MM.1S (cell line): Measurements from ENCODE around the gene CASP12.

ENCODE experiments used
- DNase-seq: peaks from one replicate; pipeline ENCODE4 v3.0.0-alpha.2; 2015
- H2AFZ ChIP-seq: fragments of 300-600 bp; sonication (generic); 2 replicates; pipeline ENCODE4 v1.6.0; 2016; ENCODE audit warnings: antibody characterized with exemption, low read length
- H3F3A ChIP-seq: fragments of 300-600 bp; sonication (generic); 2 replicates; pipeline ENCODE4 v1.6.1; 2016; ENCODE audit warnings: mild to moderate bottlenecking, antibody characterized with exemption, low read length, moderate library complexity, mixed read lengths; ENCODE audit not compliant: insufficient read depth
- H3K27ac ChIP-seq: fragments of 300-600 bp; sonication (generic); 2 replicates; pipeline ENCODE4 v1.5.1; 2016; ENCODE audit warnings: mild to moderate bottlenecking, low read length
- H3K27me3 ChIP-seq: fragments of 300-600 bp; sonication (generic); replicated peaks from 2 replicates; pipeline ENCODE4 v1.6.0; 2016; ENCODE audit warnings: low read length; ENCODE audit not compliant: insufficient read depth
- H3K36me3 ChIP-seq: fragments of 300-600 bp; sonication (generic); replicated peaks from 2 replicates; pipeline ENCODE4 v1.6.1; 2016; ENCODE audit warnings: mild to moderate bottlenecking, low read length, mixed read lengths; ENCODE audit not compliant: insufficient read depth
- H3K4me1 ChIP-seq: fragments of 300-600 bp; sonication (generic); 2 replicates; pipeline ENCODE4 v1.6.1; 2016; ENCODE audit warnings: low read length, mixed read lengths
- H3K4me2 ChIP-seq: fragments of 300-600 bp; sonication (generic); 2 replicates; pipeline ENCODE4 v1.6.0; 2016; ENCODE audit warnings: low read depth, low read length
- H3K4me3 ChIP-seq: fragments of 300-600 bp; sonication (generic); 2 replicates; pipeline ENCODE4 v1.5.1; 2016; ENCODE audit warnings: low read length, mixed read lengths
- H3K79me2 ChIP-seq: fragments of 300-600 bp; sonication (generic); 2 replicates; pipeline ENCODE4 v1.6.1; 2016; ENCODE audit warnings: mixed run types, low read length, mixed read lengths
- H3K9ac ChIP-seq: fragments of 300-600 bp; sonication (generic); 2 replicates; pipeline ENCODE4 v1.6.1; 2016; ENCODE audit warnings: low read length, mixed read lengths
- H3K9me2 ChIP-seq: fragments of 300-600 bp; sonication (generic); replicated peaks from 2 replicates; pipeline ENCODE4 v1.6.1; 2016; ENCODE audit warnings: mild to moderate bottlenecking, low read length, mixed read lengths; ENCODE audit not compliant: insufficient read depth
- H3K9me3 ChIP-seq: fragments of 300-600 bp; sonication (generic); replicated peaks from 2 replicates; pipeline ENCODE4 v1.6.1; 2016; ENCODE audit warnings: mild to moderate bottlenecking, low read length, mixed read lengths; ENCODE audit not compliant: insufficient read depth
- H4K20me1 ChIP-seq: fragments of 300-600 bp; sonication (generic); 2 replicates; pipeline ENCODE4 v1.6.1; 2016; ENCODE audit warnings: mild to moderate bottlenecking, low read length, moderate library complexity, mixed read lengths; ENCODE audit not compliant: insufficient read depth
- EZH2 ChIP-seq: fragments of 300-600 bp; sonication (generic); optimal IDR thresholded peaks from 2 replicates; pipeline ENCODE3; 2017; ENCODE audit warnings: low read depth, mild to moderate bottlenecking, antibody characterized with exemption, low read length, mixed read lengths
- EZH2phosphoT487 ChIP-seq: fragments of 300-600 bp; sonication (generic); IDR thresholded peaks from 2 replicates; pipeline ENCODE4 v1.6.1; 2018; ENCODE audit warnings: antibody characterized with exemption, low read length
- TF ChIP-seq, protein P1 (sequence below): fragments of 300-600 bp; sonication (generic); IDR thresholded peaks from 2 replicates; pipeline ENCODE4 v1.5.1; 2016; ENCODE audit warnings: antibody characterized with exemption, low read length, mixed read lengths

CASP12 gene

DNA sequence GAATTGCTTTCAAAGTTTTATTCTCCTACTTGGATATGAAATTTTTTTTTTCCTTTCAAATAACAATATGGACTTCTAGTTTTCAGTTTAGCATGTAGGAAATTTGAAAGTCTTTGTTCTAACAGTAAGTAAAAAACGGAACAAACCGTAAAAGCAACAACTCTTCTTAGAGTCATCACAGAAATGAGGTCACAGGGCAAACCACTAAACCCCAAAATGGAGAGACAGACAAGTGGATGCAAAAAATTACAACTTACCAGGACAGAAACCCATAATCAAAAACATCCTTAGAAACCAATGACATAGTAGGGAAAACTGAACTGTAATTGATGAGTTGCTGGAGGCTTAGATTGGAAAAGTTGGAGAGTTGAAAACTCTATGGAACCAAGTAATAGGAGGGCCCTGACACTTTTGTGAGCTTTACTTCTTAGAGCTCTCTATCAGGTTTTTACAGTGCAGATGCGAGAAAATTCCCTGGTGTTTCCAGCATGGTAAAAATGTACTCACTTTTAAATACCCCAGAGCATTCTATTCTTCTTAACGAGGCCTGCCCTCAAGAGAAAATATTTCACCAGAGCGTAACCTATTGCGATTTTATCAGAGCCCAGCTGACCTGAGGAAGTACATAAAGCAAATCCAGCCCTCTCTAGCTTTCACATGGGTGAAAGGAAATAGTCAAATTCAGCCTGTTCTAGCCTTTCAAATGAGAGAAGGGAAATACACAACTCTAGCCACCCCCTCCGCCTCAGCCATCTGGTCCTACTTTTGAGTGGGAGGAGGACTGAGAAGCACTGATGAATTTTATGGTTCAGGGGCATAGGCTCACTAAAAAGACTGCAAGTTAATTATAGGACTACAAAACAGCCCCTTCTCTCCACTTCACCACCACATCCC, 39.1 kb downstream of the CASP12 start:
- Histone ChIP-seq H3K36me3 (no peaks in the 10 kb centered on the region), H3K9ac (no peak overlapping the region), H3K9me3 (no peaks in the 10 kb centered on the region), H4K20me1 (no peaks in the 10 kb centered on the region), H2AFZ (no peak overlapping the region), H3K4me1 (no peaks in the 10 kb centered on the region), H3K27ac (no peak overlapping the region), H3K4me2 (no peak overlapping the region), H3K79me2 (no peaks in the 10 kb centered on the region), H3K27me3 (no peaks in the 10 kb centered on the region), H3F3A (no peaks in the 10 kb centered on the region), H3K9me2 (no peaks in the 10 kb centered on the region), H3K4me3 (no peak overlapping the region)
- TF ChIP-seq EZH2 (no peak), EZH2phosphoT487 (no peak)
- TF ChIP-seq, protein P1, sequence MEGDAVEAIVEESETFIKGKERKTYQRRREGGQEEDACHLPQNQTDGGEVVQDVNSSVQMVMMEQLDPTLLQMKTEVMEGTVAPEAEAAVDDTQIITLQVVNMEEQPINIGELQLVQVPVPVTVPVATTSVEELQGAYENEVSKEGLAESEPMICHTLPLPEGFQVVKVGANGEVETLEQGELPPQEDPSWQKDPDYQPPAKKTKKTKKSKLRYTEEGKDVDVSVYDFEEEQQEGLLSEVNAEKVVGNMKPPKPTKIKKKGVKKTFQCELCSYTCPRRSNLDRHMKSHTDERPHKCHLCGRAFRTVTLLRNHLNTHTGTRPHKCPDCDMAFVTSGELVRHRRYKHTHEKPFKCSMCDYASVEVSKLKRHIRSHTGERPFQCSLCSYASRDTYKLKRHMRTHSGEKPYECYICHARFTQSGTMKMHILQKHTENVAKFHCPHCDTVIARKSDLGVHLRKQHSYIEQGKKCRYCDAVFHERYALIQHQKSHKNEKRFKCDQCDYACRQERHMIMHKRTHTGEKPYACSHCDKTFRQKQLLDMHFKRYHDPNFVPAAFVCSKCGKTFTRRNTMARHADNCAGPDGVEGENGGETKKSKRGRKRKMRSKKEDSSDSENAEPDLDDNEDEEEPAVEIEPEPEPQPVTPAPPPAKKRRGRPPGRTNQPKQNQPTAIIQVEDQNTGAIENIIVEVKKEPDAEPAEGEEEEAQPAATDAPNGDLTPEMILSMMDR, result no peak
- DNase-seq, result no peak

DNA sequence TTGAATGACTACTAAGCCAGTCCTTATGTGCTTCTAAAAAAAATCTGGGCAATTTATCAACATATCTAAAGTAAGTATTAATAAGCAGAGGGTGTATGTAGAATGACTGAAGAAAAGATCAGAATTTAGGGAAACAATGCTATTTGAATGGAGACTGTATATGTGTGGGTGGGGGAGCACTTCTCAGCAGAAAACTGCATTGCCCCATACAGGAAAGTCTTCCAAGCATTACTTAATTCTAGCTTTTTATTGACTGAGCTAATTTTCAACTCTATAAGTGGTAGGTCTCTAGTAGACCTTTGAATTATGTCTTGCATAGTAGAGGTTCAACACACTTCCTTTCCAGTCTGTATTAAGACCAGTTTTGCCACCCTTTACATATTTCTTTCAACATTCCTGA, 41.7 kb downstream of the CASP12 start:
- Histone ChIP-seq H3K4me1 (no peaks in the 10 kb centered on the region), H3F3A (no peaks in the 10 kb centered on the region), H3K79me2 (no peaks in the 10 kb centered on the region), H3K4me2 (no peak overlapping the region), H3K27ac (no peak overlapping the region), H3K36me3 (no peaks in the 10 kb centered on the region), H4K20me1 (no peaks in the 10 kb centered on the region), H3K27me3 (no peaks in the 10 kb centered on the region), H3K9me3 (no peaks in the 10 kb centered on the region), H3K4me3 (no peak overlapping the region), H2AFZ (no peak overlapping the region), H3K9ac (no peak overlapping the region), H3K9me2 (no peaks in the 10 kb centered on the region)
- TF ChIP-seq, protein P1, result no peak
- TF ChIP-seq EZH2 (no peak), EZH2phosphoT487 (no peak)
- no peak for DNase-seq

DNA sequence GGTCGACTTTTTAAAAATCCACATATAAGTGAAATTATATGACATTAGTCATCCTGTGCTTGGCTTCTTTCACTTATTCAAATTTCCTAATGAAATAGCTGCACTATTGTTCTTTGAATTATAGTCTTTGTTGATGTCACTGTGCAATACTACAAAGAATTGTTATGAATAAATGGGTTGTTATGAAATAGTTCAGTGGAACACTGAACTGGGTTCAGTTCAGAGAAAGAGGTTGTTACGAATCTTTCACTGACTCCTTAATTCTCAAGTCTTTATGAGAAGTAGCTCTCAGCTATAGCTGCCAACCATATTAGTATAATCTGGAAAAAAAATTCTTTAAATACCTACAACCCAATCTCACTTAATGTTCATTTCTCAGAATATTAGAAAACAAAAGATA, 42.3 kb downstream of the CASP12 start:
- DNase-seq, result no peak
- no peaks in the 10 kb centered on the region for H3K4me1 ChIP-seq
- H3K9me2 ChIP-seq, result no peaks in the 10 kb centered on the region
- no peak overlapping the region for H3K9ac ChIP-seq
- no peaks in the 10 kb centered on the region for H3F3A ChIP-seq
- no peaks in the 10 kb centered on the region for H3K36me3 ChIP-seq
- no peaks in the 10 kb centered on the region for H3K27me3 ChIP-seq
- no peak overlapping the region for H3K27ac ChIP-seq
- H2AFZ ChIP-seq, result no peak overlapping the region
- H3K9me3 ChIP-seq, result no peaks in the 10 kb centered on the region
- H3K4me3 ChIP-seq, result no peak overlapping the region
- no peak overlapping the region for H3K4me2 ChIP-seq
- H4K20me1 ChIP-seq, result no peaks in the 10 kb centered on the region
- TF ChIP-seq EZH2, result no peak
- no peaks in the 10 kb centered on the region for H3K79me2 ChIP-seq

DNA sequence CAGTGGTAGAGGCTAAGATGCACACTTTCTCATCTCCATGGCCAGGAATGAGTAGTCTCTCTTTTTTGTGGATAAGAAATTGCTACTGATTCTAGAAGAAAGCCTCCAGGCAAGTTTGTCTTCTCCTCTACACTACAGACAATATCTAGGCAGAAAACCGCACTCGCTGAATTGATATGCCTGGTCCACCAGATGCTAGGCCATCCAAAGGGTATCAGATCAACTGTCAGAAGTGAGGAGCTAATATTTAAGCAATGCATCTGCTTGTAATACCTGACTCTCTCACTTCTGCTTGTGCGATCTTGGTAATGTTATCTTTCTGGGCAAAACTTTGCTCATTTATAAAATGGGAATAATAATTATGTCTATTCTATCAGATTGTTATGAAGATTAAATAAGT, 45.0 kb downstream of the CASP12 start:
- no peak for DNase-seq
- no peaks in the 10 kb centered on the region for H3K79me2 ChIP-seq
- no peak overlapping the region for H3K4me3 ChIP-seq
- H4K20me1 ChIP-seq, result no peaks in the 10 kb centered on the region
- no peak overlapping the region for H2AFZ ChIP-seq
- no peak for TF ChIP-seq EZH2
- TF ChIP-seq, protein P1, result no peak
- no peak for TF ChIP-seq EZH2phosphoT487
- no peaks in the 10 kb centered on the region for H3K36me3 ChIP-seq
- no peak overlapping the region for H3K27ac ChIP-seq
- no peaks in the 10 kb centered on the region for H3K9me2 ChIP-seq
- no peak overlapping the region for H3K4me2 ChIP-seq
- H3K27me3 ChIP-seq, result no peaks in the 10 kb centered on the region
- no peaks in the 10 kb centered on the region for H3F3A ChIP-seq
- H3K4me1 ChIP-seq, result no peaks in the 10 kb centered on the region
- H3K9me3 ChIP-seq, result no peaks in the 10 kb centered on the region
- no peak overlapping the region for H3K9ac ChIP-seq
